ENCODE results near the gene CTNND2.

GRCh38 chr5:11468334-11469039 lies 435.8 kb downstream of the CTNND2 start:
- TF ChIP-seq YY1 (IDR thresholded peaks at IDR 0.05; ENCODE audit: insufficient read depth, insufficient read length), result no peak
- TF ChIP-seq ZNF274 (IDR thresholded peaks at IDR 0.05; ENCODE audit: low read depth, low read length), result no peak
